NB4 (cell line): ENCODE results near the gene FBRS.
"Not testable (repeated sequence)": the region's sequence is repeated elsewhere in the genome, so short reads cannot be mapped to it uniquely, and the experiment has no call there.

Source experiments
- DNase-seq: peaks from one replicate; pipeline ENCODE4 v3.0.0; 2010; ENCODE audit warnings: low read depth
- H3K4me3 ChIP-seq: one replicate; pipeline ENCODE4 v1.5.1; 2011; ENCODE audit warnings: mild to moderate bottlenecking, low read depth, low read length, moderate library complexity
- CTCF ChIP-seq: IDR thresholded peaks from one replicate; pipeline ENCODE4 v1.5.1; 2012; ENCODE audit warnings: low read depth, low read length
- MAX ChIP-seq: IDR thresholded peaks from 2 replicates; pipeline ENCODE4 v1.6.1; 2011; ENCODE audit warnings: low read depth, low read length
- MYC ChIP-seq: IDR thresholded peaks from 2 replicates; pipeline ENCODE4 v1.6.1; 2011; ENCODE audit warnings: low read depth, low read length
- POLR2A ChIP-seq: IDR thresholded peaks from 2 replicates; pipeline ENCODE4 v1.6.1; 2011; ENCODE audit warnings: mild to moderate bottlenecking; ENCODE audit not compliant: insufficient read length; ENCODE audit errors: extremely low read depth

The FBRS gene

GRCh38 chr16:30698139-30698815, 40.0 kb downstream of the FBRS start:
- peak; percentile 97 for DNase-seq
- peak overlapping the region; percentile 92 for H3K4me3 ChIP-seq
- TF ChIP-seq MAX (no peak; the same call in 1 of the 2 replicates), CTCF (no peak), MYC (peak; percentile 7), POLR2A (no peak)

- no peak; the same call in none of the 2 replicates for TF ChIP-seq MAX
- no peak for TF ChIP-seq CTCF
- TF ChIP-seq POLR2A, result peak; percentile 62
- TF ChIP-seq MYC, result peak; percentile 69; the same call in 1 of the 2 replicates
- H3K4me3 ChIP-seq, result peak within 1 kb of the TSS; percentile 92
- peak; percentile 89 for DNase-seq
Observed at GRCh38 chr16:30698816-30699614, 40.8 kb downstream of the FBRS start, which contains the start of gene SRCAP. Gene SRCAP, plus strand, starts transcription at chr16:30699171. Its CDS starts 1,654 bp downstream, at chr16:30700825.

GRCh38 chr16:30699615-30700099, 41.4 kb downstream of the FBRS start:
- TF ChIP-seq CTCF (no peak), POLR2A (no peak), MYC (no peak), MAX (no peak)
- H3K4me3 ChIP-seq, result peak overlapping the region; percentile 92
- no peak for DNase-seq

GRCh38 chr16:30700491-30700890, 42.3 kb downstream of the FBRS start:
- H3K4me3 ChIP-seq, result peak overlapping the region; percentile 92
- DNase-seq, result no peak
- TF ChIP-seq POLR2A (no peak), MYC (no peak), CTCF (no peak), MAX (no peak)

GRCh38 chr16:30700971-30701370, 42.7 kb downstream of the FBRS start:
- no peak for DNase-seq
- no peak overlapping the region for H3K4me3 ChIP-seq
- TF ChIP-seq MAX (no peak), CTCF (no peak), POLR2A (no peak), MYC (no peak)

GRCh38 chr16:30703071-30703470, 44.8 kb downstream of the FBRS start:
- H3K4me3 ChIP-seq, DNase-seq: not testable (repeated sequence)
